Measurements from ENCODE around the gene NME1.

DNA sequence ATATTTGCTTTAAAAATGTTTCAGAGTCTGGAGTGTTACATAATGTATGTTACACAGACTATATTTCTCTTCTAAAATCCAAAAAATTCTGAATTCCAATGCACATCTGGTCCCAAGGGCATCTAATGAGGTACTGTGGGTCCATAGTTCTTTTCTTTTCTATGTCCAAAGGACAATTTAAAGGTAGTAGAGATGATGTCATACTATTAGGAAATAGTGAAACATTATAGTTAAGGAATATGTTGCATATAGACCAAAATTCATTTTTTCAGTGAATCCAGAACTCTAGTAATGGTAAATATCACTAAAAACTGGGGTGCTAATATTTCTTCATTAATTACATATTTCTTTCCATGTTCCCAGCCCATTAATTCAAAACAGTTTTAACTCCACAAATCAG is 35.8 kb downstream of the NME1 start:
- TF ChIP-seq, protein P1, sequence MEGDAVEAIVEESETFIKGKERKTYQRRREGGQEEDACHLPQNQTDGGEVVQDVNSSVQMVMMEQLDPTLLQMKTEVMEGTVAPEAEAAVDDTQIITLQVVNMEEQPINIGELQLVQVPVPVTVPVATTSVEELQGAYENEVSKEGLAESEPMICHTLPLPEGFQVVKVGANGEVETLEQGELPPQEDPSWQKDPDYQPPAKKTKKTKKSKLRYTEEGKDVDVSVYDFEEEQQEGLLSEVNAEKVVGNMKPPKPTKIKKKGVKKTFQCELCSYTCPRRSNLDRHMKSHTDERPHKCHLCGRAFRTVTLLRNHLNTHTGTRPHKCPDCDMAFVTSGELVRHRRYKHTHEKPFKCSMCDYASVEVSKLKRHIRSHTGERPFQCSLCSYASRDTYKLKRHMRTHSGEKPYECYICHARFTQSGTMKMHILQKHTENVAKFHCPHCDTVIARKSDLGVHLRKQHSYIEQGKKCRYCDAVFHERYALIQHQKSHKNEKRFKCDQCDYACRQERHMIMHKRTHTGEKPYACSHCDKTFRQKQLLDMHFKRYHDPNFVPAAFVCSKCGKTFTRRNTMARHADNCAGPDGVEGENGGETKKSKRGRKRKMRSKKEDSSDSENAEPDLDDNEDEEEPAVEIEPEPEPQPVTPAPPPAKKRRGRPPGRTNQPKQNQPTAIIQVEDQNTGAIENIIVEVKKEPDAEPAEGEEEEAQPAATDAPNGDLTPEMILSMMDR (conservative IDR thresholded peaks at IDR 0.05; ENCODE audit: low read length): no peak
- no peak for TF ChIP-seq EZH2phosphoT487 (IDR thresholded peaks at IDR 0.05; ENCODE audit: borderline replicate concordance, low read depth, low read length)
